Stomach (tissue), 4 donors: ENCODE data around the gene CLIP2.

Experiments
- EP300 ChIP-seq: sonication (generic); formaldehyde crosslinking; IDR thresholded peaks from one replicate; pipeline ENCODE4 v1.6.1; 2017; ENCODE audit warnings: antibody characterized with exemption
- POLR2A ChIP-seq, 4 donors: fragments of 450-650 bp; IDR thresholded peaks; one replicate each; pipeline ENCODE4 v1.6.1; 2016; ENCODE audit warnings: antibody characterized with exemption in 4 of 4, control low read depth in 2 of 4, mild to moderate bottlenecking in 1 of 4, moderate library complexity in 1 of 4
- POLR2AphosphoS5 ChIP-seq, 3 donors: sonication (generic); formaldehyde crosslinking; IDR thresholded peaks; one replicate each; pipeline ENCODE4 v1.6.1; 2016; ENCODE audit warnings: antibody characterized with exemption in 3 of 3
- TF ChIP-seq, protein P1 (sequence below), 7 experiments: fragments of 450-650 bp in 4 of 7; fragments of 200-600 bp in 3 of 7; sonication (generic) in 3 of 7; IDR thresholded peaks; one replicate each; pipeline ENCODE4 v1.5.1; 2016 to 2019; ENCODE audit warnings: antibody characterized with exemption in 7 of 7, control low read depth in 2 of 7, mild to moderate bottlenecking in 1 of 7

DNA sequence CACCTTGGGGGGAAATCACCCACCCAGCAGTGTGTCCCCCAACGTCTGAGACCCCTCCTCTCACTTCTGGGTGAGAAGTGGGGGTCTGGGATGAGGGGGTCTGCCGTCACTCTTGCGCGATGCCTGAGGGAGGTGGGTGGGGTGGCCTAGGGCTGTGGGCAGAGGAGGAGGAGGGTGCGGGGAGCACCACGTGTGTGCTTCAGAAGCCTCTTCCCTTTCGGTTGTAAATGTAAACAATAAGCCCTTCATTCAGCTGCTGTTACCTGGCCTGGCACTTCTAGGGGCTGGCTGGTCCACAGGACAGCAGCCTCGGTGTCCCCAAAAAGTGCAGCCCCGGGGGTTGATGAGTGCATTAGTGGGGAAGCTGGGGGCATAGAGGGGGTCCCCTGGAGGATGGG, 1.3 kb downstream of the CLIP2 start:
- TF ChIP-seq POLR2A (IDR thresholded peaks at IDR 0.05) (no peak), POLR2AphosphoS5 (IDR thresholded peaks at IDR 0.05) (no peak), EP300 (no peak)
- TF ChIP-seq, protein P1, sequence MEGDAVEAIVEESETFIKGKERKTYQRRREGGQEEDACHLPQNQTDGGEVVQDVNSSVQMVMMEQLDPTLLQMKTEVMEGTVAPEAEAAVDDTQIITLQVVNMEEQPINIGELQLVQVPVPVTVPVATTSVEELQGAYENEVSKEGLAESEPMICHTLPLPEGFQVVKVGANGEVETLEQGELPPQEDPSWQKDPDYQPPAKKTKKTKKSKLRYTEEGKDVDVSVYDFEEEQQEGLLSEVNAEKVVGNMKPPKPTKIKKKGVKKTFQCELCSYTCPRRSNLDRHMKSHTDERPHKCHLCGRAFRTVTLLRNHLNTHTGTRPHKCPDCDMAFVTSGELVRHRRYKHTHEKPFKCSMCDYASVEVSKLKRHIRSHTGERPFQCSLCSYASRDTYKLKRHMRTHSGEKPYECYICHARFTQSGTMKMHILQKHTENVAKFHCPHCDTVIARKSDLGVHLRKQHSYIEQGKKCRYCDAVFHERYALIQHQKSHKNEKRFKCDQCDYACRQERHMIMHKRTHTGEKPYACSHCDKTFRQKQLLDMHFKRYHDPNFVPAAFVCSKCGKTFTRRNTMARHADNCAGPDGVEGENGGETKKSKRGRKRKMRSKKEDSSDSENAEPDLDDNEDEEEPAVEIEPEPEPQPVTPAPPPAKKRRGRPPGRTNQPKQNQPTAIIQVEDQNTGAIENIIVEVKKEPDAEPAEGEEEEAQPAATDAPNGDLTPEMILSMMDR (IDR thresholded peaks at IDR 0.05) = no peak
